ENCODE data around the gene CHMP1A. TPM values are rescaled to one million over a fixed set of nuclear protein-coding genes. Genes with fewer than 3 reads are reported as not detected.

Gene CHMP1A
- total and polyA plus RNA-seq, 2 experiments from 2014 or later, result 42.3 to 81.9 TPM

DNA sequence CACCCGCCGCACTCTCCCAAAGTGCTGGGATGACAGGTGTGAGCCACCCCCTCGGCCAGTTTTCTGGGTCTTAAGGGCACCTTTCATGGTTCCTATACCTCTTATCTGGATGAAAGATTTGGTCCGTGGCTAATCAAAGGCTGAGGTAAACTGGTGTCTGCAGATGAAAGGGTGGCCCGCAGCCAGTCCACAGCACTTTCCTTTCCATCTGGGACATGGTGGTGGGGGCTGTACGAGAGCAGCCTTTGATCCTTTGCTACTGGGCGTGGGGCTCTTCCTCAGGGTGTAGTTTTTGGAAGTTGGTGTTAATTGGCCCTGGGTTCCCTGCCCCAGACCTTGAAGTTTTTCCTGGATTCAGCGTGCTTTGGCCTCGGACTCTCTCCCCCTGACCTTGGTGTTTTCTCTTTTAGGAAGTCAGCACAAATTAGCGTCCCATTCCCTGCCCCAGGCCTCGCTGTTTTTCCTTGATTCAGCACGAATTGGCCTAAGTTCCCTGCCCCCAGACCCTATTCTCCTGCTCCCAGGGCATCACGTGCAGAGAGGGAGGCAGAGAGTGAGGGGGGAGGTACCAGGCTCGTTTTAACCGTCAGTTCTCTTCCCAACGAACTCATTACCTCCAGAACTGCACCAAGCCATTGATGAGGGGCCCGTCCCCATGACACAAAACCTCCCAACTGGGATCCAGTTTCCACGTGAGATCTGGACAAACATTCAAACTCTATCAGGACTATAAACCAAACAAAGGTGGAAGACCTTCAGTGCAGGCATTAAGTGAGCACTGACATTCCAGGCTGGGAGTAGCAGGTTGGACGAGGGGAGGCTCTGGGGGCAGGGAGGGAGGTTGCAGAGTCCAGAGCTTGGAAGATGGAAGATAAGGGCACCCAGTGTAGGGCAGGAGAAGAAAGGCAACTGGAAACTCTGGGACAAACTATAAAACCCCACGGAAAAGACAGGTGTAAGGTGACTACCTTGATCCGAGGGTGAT is 32.4 kb downstream of the CHMP1A start:
- no peaks in the 10 kb centered on the region for H3K79me2 ChIP-seq (replicated peaks; ENCODE audit: insufficient read depth)
- Mint-ChIP-seq H3K27me3 (ENCODE audit: insufficient read depth, low read depth, poor library complexity) (peaks cover 27% of the 10 kb centered on the region), H3K4me3 (no peak overlapping the region), H3K4me1 (peaks cover 18% of the 10 kb centered on the region), H3K36me3 (ENCODE audit: low read depth) (no peaks in the 10 kb centered on the region), H3K27ac (no peak overlapping the region), H3K9me3 (no peaks in the 10 kb centered on the region)
- ATAC-seq (no peak), DNase-seq (ENCODE audit: low spot score) (no peak)
- H3K4me1 ChIP-seq (ENCODE audit: insufficient read depth), result peaks cover 3% of the 10 kb centered on the region; the same call in 1 of the 2 replicates
- no peak overlapping the region for H3K4me3 ChIP-seq
- H3K36me3 ChIP-seq (ENCODE audit: insufficient read depth), result no peaks in the 10 kb centered on the region
- H3K27me3 ChIP-seq (ENCODE audit: insufficient read depth), result peaks cover 5% of the 10 kb centered on the region; the same call in 1 of the 2 replicates
- peaks cover 8% of the 10 kb centered on the region; the same call in 1 of the 2 replicates for H3F3A ChIP-seq (replicated peaks; ENCODE audit: low read depth)
- no peak overlapping the region for H3K27ac ChIP-seq (ENCODE audit: low read depth)
- H3K9me2 ChIP-seq (ENCODE audit: insufficient read depth), result no peaks in the 10 kb centered on the region
- peak overlapping the region; percentile 66 for H2AFZ ChIP-seq
- TF ChIP-seq, protein P1, sequence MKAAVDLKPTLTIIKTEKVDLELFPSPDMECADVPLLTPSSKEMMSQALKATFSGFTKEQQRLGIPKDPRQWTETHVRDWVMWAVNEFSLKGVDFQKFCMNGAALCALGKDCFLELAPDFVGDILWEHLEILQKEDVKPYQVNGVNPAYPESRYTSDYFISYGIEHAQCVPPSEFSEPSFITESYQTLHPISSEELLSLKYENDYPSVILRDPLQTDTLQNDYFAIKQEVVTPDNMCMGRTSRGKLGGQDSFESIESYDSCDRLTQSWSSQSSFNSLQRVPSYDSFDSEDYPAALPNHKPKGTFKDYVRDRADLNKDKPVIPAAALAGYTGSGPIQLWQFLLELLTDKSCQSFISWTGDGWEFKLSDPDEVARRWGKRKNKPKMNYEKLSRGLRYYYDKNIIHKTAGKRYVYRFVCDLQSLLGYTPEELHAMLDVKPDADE (IDR thresholded peaks at IDR 0.05), result no peak
- TF ChIP-seq ZNF114 (CRISPR knock-in tag; IDR thresholded peaks at IDR 0.05) (no peak), JUNB (IDR thresholded peaks at IDR 0.05; ENCODE audit: unreplicated experiment) (no peak), EZH2phosphoT487 (IDR thresholded peaks at IDR 0.05; ENCODE audit: unreplicated experiment) (no peak), EZH2 (IDR thresholded peaks at IDR 0.05; ENCODE audit: low read depth, unreplicated experiment) (no peak), STAT1 (IDR thresholded peaks at IDR 0.05; ENCODE audit: unreplicated experiment) (no peak), CREB1 (CRISPR knock-in tag; IDR thresholded peaks at IDR 0.05; ENCODE audit: low read depth) (no peak), POLR2AphosphoS5 (IDR thresholded peaks at IDR 0.05; ENCODE audit: low read depth) (no peak), NANOG (IDR thresholded peaks at IDR 0.05; ENCODE audit: borderline replicate concordance) (no peak), ZNF331 (CRISPR knock-in tag; IDR thresholded peaks at IDR 0.05; ENCODE audit: low read depth) (no peak)
- TF ChIP-seq, protein P2, sequence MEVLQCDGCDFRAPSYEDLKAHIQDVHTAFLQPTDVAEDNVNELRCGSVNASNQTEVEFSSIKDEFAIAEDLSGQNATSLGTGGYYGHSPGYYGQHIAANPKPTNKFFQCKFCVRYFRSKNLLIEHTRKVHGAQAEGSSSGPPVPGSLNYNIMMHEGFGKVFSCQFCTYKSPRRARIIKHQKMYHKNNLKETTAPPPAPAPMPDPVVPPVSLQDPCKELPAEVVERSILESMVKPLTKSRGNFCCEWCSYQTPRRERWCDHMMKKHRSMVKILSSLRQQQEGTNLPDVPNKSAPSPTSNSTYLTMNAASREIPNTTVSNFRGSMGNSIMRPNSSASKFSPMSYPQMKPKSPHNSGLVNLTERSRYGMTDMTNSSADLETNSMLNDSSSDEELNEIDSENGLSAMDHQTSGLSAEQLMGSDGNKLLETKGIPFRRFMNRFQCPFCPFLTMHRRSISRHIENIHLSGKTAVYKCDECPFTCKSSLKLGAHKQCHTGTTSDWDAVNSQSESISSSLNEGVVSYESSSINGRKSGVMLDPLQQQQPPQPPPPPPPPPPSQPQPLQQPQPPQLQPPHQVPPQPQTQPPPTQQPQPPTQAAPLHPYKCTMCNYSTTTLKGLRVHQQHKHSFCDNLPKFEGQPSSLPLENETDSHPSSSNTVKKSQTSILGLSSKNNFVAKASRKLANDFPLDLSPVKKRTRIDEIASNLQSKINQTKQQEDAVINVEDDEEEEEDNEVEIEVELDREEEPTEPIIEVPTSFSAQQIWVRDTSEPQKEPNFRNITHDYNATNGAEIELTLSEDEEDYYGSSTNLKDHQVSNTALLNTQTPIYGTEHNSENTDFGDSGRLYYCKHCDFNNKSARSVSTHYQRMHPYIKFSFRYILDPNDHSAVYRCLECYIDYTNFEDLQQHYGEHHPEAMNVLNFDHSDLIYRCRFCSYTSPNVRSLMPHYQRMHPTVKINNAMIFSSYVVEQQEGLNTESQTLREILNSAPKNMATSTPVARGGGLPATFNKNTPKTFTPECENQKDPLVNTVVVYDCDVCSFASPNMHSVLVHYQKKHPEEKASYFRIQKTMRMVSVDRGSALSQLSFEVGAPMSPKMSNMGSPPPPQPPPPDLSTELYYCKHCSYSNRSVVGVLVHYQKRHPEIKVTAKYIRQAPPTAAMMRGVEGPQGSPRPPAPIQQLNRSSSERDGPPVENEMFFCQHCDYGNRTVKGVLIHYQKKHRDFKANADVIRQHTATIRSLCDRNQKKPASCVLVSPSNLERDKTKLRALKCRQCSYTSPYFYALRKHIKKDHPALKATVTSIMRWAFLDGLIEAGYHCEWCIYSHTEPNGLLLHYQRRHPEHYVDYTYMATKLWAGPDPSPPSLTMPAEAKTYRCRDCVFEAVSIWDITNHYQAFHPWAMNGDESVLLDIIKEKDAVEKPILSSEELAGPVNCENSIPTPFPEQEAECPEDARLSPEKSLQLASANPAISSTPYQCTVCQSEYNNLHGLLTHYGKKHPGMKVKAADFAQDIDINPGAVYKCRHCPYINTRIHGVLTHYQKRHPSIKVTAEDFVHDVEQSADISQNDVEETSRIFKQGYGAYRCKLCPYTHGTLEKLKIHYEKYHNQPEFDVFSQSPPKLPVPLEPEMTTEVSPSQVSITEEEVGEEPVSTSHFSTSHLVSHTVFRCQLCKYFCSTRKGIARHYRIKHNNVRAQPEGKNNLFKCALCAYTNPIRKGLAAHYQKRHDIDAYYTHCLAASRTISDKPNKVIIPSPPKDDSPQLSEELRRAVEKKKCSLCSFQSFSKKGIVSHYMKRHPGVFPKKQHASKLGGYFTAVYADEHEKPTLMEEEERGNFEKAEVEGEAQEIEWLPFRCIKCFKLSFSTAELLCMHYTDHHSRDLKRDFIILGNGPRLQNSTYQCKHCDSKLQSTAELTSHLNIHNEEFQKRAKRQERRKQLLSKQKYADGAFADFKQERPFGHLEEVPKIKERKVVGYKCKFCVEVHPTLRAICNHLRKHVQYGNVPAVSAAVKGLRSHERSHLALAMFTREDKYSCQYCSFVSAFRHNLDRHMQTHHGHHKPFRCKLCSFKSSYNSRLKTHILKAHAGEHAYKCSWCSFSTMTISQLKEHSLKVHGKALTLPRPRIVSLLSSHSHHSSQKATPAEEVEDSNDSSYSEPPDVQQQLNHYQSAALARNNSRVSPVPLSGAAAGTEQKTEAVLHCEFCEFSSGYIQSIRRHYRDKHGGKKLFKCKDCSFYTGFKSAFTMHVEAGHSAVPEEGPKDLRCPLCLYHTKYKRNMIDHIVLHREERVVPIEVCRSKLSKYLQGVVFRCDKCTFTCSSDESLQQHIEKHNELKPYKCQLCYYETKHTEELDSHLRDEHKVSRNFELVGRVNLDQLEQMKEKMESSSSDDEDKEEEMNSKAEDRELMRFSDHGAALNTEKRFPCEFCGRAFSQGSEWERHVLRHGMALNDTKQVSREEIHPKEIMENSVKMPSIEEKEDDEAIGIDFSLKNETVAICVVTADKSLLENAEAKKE (CRISPR knock-in tag; IDR thresholded peaks at IDR 0.05), result no peak
- TF ChIP-seq, protein P3, sequence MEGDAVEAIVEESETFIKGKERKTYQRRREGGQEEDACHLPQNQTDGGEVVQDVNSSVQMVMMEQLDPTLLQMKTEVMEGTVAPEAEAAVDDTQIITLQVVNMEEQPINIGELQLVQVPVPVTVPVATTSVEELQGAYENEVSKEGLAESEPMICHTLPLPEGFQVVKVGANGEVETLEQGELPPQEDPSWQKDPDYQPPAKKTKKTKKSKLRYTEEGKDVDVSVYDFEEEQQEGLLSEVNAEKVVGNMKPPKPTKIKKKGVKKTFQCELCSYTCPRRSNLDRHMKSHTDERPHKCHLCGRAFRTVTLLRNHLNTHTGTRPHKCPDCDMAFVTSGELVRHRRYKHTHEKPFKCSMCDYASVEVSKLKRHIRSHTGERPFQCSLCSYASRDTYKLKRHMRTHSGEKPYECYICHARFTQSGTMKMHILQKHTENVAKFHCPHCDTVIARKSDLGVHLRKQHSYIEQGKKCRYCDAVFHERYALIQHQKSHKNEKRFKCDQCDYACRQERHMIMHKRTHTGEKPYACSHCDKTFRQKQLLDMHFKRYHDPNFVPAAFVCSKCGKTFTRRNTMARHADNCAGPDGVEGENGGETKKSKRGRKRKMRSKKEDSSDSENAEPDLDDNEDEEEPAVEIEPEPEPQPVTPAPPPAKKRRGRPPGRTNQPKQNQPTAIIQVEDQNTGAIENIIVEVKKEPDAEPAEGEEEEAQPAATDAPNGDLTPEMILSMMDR (conservative IDR thresholded peaks at IDR 0.05; ENCODE audit: low read depth in 2 of 2), result no peak
- TF ChIP-seq, protein P4, sequence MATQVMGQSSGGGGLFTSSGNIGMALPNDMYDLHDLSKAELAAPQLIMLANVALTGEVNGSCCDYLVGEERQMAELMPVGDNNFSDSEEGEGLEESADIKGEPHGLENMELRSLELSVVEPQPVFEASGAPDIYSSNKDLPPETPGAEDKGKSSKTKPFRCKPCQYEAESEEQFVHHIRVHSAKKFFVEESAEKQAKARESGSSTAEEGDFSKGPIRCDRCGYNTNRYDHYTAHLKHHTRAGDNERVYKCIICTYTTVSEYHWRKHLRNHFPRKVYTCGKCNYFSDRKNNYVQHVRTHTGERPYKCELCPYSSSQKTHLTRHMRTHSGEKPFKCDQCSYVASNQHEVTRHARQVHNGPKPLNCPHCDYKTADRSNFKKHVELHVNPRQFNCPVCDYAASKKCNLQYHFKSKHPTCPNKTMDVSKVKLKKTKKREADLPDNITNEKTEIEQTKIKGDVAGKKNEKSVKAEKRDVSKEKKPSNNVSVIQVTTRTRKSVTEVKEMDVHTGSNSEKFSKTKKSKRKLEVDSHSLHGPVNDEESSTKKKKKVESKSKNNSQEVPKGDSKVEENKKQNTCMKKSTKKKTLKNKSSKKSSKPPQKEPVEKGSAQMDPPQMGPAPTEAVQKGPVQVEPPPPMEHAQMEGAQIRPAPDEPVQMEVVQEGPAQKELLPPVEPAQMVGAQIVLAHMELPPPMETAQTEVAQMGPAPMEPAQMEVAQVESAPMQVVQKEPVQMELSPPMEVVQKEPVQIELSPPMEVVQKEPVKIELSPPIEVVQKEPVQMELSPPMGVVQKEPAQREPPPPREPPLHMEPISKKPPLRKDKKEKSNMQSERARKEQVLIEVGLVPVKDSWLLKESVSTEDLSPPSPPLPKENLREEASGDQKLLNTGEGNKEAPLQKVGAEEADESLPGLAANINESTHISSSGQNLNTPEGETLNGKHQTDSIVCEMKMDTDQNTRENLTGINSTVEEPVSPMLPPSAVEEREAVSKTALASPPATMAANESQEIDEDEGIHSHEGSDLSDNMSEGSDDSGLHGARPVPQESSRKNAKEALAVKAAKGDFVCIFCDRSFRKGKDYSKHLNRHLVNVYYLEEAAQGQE (IDR thresholded peaks at IDR 0.05; ENCODE audit: unreplicated experiment), result no peak
- H4K20me1 ChIP-seq (replicated peaks; ENCODE audit: insufficient read depth), result no peaks in the 10 kb centered on the region
- no peak overlapping the region for H3K4me2 ChIP-seq

Measured in GM23338 (cell line).